NOMO-1 treated with DMSO at 0.1 percent for 48 hours (cell line): ENCODE data around the gene COG7.
"Not testable (repeated sequence)": the region's sequence is repeated elsewhere in the genome, so short reads cannot be mapped to it uniquely, and the experiment has no call there.

ENCODE experiments used
- DNase-seq: peaks from one replicate; lab custom pipeline; 2025; ENCODE audit not compliant: unreplicated experiment; lab: John Stamatoyannopoulos, UW

Gene COG7

DNA sequence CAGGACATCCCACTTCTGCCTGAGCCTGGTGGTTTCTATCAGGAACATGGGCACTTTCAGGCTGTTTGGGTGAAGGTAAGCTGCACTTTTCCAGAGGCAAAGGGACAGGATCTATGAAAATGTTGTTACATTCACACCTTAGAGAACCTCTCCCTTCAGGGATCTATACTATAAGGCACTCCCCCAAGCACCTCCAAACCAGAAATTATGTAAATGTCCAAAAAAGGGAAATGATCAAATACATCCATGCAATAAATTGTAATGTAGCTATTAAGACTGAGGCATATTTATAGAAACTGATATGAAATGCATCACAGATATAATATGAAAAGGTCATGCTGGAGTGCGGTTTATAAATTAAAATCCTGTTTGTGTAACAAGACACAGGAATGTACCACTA, 23.3 kb upstream of the COG7 start:
- no peak for DNase-seq

DNA sequence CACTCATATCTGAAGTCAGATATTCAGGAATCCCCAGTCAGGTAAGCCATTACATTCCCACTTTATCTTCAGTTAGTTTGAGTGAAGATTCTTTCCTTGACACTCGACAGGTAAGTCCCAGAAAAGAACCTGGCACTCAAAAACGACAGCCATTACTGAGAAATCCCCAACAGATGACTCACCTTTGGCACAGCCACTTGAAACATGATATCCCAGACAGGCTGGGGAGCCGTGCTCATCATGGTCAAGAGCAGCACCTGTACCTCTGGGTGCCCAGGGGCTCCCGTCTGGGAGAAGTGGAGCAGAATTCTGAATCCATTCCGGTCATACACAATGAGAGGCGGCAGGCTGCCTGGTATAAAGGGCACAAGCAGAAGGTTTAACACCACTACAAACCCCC, 16.8 kb upstream of the COG7 start:
- DNase-seq: no peak

- no peak for DNase-seq
These were observed 13.3 kb upstream of the COG7 start for GRCh38 chr16:23466162-23466885.

DNA sequence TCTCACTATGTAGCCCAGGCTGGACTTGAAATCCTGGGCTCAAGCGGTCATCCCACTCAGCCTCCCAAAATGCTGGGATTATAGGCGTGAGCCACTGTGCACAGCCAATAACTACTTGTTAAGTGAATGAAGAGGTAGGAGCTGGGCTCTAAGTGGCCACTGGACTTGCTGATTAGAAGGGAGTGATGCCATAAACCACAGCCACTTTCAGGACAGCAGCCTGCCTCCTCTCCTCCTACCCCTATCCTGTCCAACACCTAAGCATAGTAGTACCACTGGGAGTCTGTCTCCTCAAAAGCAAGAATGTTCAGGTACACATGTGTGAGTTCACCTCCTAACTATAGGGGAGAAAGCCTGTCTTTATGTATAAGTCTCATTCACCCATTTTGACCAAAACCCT, 12.2 kb upstream of the COG7 start:
- no peak for DNase-seq

DNA sequence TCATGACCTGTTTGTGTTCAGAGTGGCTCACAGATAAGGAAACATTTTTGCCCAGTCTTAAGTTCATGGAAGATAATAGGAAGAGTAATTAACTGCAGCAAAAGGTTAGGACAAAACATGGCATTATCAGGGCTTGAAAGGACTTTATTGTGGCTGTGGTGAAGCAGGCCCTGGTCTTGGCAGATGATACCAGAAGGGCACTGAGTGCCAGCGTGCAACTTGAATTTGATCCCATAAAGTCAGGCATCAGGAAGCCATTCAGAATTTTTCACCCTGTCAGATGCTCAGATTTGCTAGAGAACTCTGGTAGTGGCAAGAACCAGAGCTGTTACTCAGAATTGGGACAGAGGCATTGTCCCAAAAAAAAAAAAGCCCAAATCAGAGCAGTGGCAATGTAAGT, 11.2 kb upstream of the COG7 start:
- no peak for DNase-seq

- not testable (repeated sequence) for DNase-seq
These were observed 10.0 kb upstream of the COG7 start for GRCh38 chr16:23462994-23463393.

DNA sequence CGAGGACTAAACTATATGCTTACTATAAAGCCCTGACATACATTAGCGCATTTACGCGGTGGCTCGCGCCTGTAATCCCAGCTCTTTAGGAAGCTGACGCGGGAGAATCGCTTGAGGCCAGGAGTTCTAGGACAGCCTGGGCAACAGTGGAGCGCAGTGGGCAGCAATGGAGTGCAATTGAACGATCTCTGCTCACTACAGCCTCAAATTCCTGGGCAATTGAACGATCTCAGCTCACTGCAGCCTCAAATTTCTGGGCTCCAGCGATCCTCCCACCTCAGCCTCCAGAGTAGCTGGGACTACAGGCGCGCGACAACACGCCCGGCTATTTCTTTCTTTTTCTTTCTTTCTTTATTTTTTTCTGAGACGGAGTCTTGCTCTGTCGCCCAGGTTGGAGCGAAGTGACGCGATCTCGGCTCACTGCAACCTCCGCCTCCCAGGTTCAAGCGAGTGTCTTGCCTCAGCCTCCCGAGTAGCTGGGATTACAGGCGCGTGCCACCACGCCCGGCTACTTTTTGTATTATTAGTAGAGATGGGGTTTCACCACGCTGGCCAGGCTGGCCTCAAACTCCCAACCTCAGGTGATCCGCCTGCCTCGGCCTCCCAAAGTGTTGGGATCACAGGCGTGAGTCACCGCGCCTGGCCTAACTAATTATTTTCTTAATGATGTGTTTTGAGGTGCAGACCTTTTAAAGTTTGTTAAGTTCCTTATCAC, 506 bp upstream of the COG7 start:
- DNase-seq: no peak

- DNase-seq: no peak
These were observed 793 bp downstream of the COG7 start for GRCh38 chr16:23452221-23452571.

DNA sequence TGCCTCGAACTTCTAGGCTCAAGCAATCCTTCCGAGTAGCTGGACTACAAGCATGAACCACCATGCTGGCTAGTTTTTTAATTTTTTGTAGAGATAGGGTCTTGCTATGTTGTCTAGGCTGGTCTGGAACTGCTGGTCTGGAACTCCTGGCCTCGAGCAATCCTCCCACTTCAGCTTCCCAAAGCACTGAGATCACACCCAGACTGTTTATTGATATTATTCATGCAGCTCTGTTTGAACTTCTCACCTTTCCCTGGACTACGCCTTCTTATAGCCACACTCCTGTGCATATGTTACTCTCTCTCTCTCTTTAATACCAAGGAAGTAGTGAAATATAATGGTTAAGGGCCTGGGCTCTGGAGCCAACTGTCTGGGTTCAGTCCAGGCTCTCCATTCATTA, 4.6 kb downstream of the COG7 start:
- no peak for DNase-seq

DNA sequence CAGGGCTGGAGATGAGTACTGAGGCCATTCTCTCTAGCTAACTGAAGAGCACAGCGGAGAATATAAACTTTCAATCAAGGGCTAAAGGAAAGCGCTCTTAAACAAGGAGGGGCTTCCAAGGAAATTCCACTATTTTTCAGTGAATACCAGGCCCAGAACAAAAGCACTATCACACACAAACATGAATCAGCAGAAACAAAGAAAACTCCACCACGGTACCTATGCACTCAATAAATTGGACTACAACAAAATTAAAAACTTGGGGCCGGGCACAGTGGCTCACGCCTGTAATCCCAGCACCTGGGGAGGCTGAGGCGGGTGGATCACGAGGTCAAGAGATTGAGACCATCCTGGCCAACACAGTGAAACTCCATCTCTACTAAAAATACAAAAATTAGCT, 15.4 kb downstream of the COG7 start:
- not testable (repeated sequence) for DNase-seq

- DNase-seq: no peak
These were observed 16.0 kb downstream of the COG7 start for GRCh38 chr16:23436951-23437350.

DNA sequence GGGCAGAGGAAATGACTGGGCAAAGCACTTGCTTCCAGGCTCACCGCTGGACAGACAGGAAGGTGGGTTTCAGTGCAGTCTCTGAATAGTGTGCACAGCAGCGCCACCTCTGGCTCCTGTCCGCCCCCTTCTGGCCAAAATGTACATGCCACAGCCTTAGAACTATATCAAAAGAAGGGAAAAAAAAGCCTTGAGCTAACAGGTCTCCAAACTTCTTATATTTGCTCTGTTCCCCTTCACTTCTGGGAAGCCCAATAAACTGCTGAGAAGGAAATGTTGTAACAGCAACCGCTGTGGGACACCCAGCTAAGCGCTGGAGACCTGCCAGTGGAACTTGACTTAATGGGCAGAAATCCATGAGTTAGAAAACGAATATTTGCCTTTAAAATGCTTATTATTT, 17.5 kb downstream of the COG7 start:
- peak; percentile 78 for DNase-seq

GRCh38 chr16:23434380-23434779, 18.6 kb downstream of the COG7 start:
- peak; percentile 50 for DNase-seq

DNA sequence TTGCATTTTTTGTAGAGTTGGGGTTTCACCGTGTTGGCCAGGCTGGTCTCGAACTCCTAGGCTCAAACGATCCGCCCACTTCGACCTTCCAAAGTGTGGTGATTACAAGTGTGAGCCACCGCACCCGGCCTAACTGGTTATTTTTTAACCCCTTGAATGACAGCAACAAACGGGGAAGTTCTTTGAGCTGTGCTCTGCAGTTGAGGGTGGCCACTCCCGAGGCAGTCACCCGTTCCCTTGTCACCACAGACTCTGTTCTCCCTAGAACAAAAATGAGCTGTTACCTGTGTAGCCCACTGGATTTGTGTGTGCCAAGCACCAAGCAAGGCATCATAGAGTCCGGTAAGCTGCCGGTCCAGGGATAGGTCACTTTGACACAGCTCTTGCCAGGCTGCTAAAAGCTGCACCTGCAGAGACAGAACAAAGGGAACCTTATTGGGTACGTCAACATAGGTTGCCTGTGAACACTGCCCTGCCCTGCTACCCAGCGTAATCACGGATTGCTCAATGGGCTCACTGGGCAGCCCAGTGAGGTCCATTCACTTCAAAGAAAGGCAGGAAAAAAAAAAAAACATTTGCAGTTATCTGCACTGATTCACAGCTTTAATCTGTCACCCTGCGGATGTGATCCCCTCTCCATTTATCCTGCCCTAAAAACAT, 19.6 kb downstream of the COG7 start:
- DNase-seq: no peak

DNA sequence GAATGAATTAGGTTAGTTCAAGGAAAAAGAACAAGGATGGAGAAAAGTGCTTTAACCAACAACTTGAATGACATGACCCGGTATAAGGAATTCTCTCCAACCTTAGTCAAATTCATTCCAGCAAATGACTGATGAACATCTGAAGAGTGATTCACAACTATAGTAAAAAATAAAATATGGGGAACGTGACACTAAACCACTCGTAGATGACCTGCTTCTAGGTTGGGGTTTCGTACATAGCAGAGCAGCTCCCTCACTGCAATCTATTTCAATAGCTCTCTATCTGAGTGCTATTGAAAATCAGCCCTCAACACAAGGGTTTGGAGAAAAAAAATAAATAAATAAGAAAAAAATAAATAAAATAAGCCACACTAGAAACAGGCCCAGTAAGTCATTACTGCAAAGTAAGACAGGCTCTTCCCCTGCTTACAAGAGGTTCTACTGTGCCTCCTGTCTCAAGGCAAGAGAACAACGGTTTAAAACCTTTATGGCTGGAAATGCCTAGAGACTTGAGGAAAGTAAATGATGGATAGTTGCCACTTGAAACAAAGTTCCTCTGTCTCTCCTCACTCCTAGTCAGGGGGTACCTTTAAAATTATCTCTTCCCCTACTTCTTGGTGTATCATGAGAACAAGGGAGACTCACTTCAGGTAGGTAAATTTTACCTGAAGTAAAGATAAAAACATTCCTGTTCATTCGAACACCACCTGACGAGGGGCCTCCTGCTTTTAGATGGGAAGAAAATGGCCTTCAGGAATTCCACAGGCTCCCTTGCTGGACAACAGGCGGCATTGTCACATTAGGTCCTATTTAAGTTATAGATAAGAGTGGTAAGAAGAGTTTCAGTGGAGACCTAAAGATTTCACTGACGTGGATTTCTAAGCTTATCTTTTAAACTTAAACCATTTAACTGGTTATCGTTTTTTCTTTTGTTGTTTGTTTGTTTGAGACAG, 20.5 kb downstream of the COG7 start:
- no peak for DNase-seq

DNA sequence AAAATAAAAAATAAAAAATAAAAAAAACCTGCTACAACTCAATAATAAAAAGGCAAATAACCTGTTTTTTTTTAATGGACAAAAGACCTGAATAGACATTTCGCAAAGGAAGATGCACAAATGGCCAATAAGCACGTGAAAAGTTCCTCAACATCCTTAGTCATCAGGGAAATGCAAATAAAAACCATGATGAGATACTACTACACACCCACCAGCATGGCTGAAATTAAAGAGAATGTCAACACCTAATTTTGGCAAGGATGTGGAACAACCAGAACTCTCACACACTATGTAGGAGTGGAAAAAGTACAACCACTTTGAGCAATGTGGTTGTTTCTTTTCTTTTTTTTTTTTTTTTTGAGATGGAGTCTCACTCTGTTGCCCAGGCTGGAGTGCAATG, 24.6 kb downstream of the COG7 start:
- no peak for DNase-seq

DNA sequence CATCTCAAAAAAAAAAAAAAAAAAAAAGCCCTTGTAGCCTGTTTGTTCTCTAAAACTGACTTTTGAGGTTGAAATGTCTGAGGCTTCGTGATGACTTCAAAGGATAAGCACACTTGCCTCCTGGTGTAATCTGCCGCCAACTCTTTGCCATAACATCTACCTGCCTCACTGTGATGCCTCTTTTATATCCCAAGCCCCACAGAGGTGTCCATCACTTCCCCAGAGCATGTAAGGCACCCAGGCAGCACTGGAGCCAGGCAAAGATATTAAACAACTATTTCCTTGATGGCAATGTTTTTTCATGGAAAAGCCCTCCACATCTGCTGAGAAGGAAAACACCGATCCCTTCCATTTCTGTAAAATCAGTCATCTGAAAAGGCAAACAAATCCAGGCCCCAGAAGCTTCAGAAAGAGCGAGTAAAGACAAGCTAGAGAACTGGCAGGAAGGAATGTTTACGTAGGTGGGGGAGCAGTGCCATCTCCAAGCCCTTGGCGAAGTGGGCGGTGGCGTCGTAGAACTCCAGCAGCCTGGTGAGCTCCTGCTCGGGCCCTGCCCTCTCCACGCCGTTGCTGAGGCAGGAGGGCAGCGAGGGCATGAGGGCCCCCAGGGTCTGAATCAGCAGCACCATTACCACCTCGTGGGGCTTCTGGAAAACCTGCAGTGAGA, 28.6 kb downstream of the COG7 start:
- DNase-seq: no peak

DNA sequence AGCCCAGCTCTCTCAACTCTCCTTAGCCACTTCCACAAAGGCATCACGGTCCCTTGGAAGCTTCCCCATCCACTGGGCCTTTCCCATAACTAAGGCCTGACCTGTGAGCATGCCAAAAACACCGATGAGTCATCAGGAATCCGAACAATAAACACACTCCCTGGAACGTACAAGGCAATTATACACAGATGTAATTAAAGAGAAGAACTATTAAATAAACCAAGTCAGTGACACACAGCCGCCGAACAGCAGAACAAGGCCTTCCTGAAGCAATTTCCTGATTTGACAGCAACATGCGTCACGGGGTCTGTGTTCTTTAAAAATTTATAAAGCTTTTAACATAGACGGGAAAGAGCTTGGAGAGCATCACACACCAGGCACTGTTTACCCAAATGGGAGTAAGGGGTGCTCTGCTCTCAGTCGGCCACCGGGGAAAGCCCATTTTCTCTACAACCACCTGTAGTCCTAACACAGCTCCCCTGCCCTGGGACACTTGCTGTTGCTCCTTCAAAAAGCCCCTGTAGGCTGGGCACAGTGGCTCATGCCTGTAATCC, 29.4 kb downstream of the COG7 start:
- no peak for DNase-seq

DNA sequence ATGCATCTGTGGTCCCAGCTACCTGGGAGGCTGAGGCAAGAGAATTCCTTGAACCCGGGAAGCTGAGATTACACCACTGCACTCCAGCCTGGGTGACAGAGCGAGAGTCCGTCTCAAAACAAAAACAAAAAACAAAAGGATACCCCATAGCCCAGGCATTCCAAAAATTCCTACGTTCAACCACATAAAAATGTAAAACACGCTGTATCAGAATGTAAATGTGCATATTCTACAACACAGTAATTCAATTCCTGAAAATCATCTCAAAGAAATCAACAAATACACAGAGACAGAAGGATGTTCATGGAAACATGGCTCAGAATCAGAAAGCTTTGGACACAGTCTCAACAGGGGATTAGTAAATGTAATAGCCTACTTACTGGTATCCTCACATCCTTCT, 33.0 kb downstream of the COG7 start:
- DNase-seq: no peak

- DNase-seq: no peak
These were observed 36.2 kb downstream of the COG7 start for GRCh38 chr16:23416816-23417215.
